ENCODE data around the gene CNOT4. TPM values are rescaled to one million over a fixed set of nuclear protein-coding genes. Genes with fewer than 3 reads are reported as not detected.

The CNOT4 gene
- total and polyA plus RNA-seq, 2 of the 4 experiments (the other 2 are of a cell fraction) = 7.0 to 8.1 TPM

DNA sequence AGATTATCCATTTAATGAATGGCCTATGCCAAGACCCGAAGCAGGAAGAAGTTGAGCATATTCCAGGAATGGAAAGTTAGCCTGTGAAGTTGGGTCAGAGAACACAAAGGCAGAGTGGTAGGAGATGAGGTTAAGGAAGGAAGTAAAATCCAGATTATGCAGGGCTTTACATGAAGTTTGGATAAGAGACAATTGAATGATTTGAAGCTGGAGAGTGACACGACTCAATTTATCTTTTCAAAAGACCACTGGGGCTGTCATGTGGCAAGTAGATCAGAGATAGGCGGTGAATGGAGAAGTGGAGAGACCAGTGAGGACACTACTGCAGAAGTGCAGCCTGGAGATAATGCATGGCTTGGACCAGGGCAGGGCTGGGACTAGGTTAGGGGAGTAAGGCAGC is 7.2 kb upstream of the CNOT4 start:
- no peaks in the 10 kb centered on the region for H3K36me3 ChIP-seq (ENCODE audit: control insufficient read depth, insufficient read depth, low read length)
- H3K18ac ChIP-seq (ENCODE audit: low read depth, low read length) = no peak overlapping the region
- peaks cover 2% of the 10 kb centered on the region; the same call in 1 of the 2 replicates for H3K27me3 ChIP-seq (ENCODE audit: control insufficient read depth, insufficient read depth, low read length)
- intact Hi-C loops (cut with micrococcal nuclease) (no loop called here), dilution Hi-C loops (cut with HindIII; ENCODE audit: low sequenced_read_pairs, unreplicated experiment) (no loop called here), in situ Hi-C loops (cut with MboI; ENCODE audit: low sequenced_read_pairs) (no loop called here)
- BruUV-seq (replicated peaks) = no TSS peak
- no peak overlapping the region for H3K56ac ChIP-seq (ENCODE audit: extremely low read depth, insufficient read depth, low read length)
- no peaks in the 10 kb centered on the region for H4K20me1 ChIP-seq (ENCODE audit: insufficient read depth, low read length)
- H3K4me2 ChIP-seq (ENCODE audit: low read depth, low read length) = no peak overlapping the region
- no peak overlapping the region for H2BK5ac ChIP-seq (ENCODE audit: low read depth, low read length, poor library complexity, severe bottlenecking)
- H3K9me1 ChIP-seq (ENCODE audit: insufficient read depth, low read length) = no peaks in the 10 kb centered on the region
- WGBS, 2 experiments (ENCODE audit: extremely low coverage in 2 of 2, insufficient read length in 1 of 2) = 57% methylated on average over 1 of the region's 3 CpGs; no CpG with 5 or more reads in 1 of the 2 experiments
- ATAC-seq (ENCODE audit: low read depth) = no peak
- H2BK15ac ChIP-seq (ENCODE audit: low read depth, low read length) = no peak overlapping the region
- H2BK20ac ChIP-seq (ENCODE audit: low read depth, low read length) = no peak overlapping the region
- CTCF ChIA-PET = no interaction called here
- H3K4me3 ChIP-seq (ENCODE audit: insufficient read depth, low read depth, low read length) = no peak overlapping the region
- DNase-seq = no peak
- no peak overlapping the region for H2BK120ac ChIP-seq (ENCODE audit: low read depth, low read length)
- no peak overlapping the region for H4K5ac ChIP-seq (ENCODE audit: low read depth, low read length)
- no peak overlapping the region for H3K9ac ChIP-seq (ENCODE audit: low read depth, low read length)
- H2AK9ac ChIP-seq (replicated peaks; ENCODE audit: low read depth, low read length, poor library complexity) = no peak overlapping the region
- H3K4ac ChIP-seq (ENCODE audit: low read depth, low read length) = no peak overlapping the region
- H2AK5ac ChIP-seq (ENCODE audit: low read depth, low read length) = no peak overlapping the region
- POLR2A ChIA-PET (ENCODE audit: unreplicated experiment) = no interaction called here
- no peak overlapping the region for H3K14ac ChIP-seq (replicated peaks; ENCODE audit: low read depth, low read length)
- no peak overlapping the region for H4K91ac ChIP-seq (ENCODE audit: insufficient read depth, low read depth, low read length)
- no peaks in the 10 kb centered on the region for H3K9me3 ChIP-seq (ENCODE audit: control insufficient read depth, insufficient read depth, low read length)
- TF ChIP-seq MAZ (IDR thresholded peaks at IDR 0.05; ENCODE audit: borderline replicate concordance, low read depth, low read length) (no peak), POLR2A (IDR thresholded peaks at IDR 0.05; ENCODE audit: low read depth, low read length) (no peak), CHD1 (IDR thresholded peaks at IDR 0.05; ENCODE audit: low read depth, low read length) (no peak), NFE2L2 (IDR thresholded peaks at IDR 0.05; ENCODE audit: low read depth, low read length) (no peak), SMC3 (IDR thresholded peaks at IDR 0.05; ENCODE audit: low read depth, low read length) (no peak), CEBPB (IDR thresholded peaks at IDR 0.05; ENCODE audit: low read depth, low read length) (no peak), RAD21 (IDR thresholded peaks at IDR 0.05; ENCODE audit: low read length) (no peak), FOS (IDR thresholded peaks at IDR 0.05; ENCODE audit: low read depth, low read length) (no peak), RCOR1 (IDR thresholded peaks at IDR 0.05; ENCODE audit: insufficient replicate concordance, low read length) (no peak), MXI1 (IDR thresholded peaks at IDR 0.05; ENCODE audit: borderline replicate concordance, low read depth, low read length) (no peak), RFX5 (IDR thresholded peaks at IDR 0.05; ENCODE audit: low read depth, low read length) (no peak), BHLHE40 (IDR thresholded peaks at IDR 0.05; ENCODE audit: low read depth, low read length) (no peak)
- TF ChIP-seq, protein P1, sequence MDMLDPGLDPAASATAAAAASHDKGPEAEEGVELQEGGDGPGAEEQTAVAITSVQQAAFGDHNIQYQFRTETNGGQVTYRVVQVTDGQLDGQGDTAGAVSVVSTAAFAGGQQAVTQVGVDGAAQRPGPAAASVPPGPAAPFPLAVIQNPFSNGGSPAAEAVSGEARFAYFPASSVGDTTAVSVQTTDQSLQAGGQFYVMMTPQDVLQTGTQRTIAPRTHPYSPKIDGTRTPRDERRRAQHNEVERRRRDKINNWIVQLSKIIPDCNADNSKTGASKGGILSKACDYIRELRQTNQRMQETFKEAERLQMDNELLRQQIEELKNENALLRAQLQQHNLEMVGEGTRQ (IDR thresholded peaks at IDR 0.05; ENCODE audit: low read depth, low read length) = no peak
- TF ChIP-seq, protein P2, sequence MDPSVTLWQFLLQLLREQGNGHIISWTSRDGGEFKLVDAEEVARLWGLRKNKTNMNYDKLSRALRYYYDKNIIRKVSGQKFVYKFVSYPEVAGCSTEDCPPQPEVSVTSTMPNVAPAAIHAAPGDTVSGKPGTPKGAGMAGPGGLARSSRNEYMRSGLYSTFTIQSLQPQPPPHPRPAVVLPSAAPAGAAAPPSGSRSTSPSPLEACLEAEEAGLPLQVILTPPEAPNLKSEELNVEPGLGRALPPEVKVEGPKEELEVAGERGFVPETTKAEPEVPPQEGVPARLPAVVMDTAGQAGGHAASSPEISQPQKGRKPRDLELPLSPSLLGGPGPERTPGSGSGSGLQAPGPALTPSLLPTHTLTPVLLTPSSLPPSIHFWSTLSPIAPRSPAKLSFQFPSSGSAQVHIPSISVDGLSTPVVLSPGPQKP (IDR thresholded peaks at IDR 0.05; ENCODE audit: borderline replicate concordance, low read depth, low read length) = no peak
- TF ChIP-seq, protein P3, sequence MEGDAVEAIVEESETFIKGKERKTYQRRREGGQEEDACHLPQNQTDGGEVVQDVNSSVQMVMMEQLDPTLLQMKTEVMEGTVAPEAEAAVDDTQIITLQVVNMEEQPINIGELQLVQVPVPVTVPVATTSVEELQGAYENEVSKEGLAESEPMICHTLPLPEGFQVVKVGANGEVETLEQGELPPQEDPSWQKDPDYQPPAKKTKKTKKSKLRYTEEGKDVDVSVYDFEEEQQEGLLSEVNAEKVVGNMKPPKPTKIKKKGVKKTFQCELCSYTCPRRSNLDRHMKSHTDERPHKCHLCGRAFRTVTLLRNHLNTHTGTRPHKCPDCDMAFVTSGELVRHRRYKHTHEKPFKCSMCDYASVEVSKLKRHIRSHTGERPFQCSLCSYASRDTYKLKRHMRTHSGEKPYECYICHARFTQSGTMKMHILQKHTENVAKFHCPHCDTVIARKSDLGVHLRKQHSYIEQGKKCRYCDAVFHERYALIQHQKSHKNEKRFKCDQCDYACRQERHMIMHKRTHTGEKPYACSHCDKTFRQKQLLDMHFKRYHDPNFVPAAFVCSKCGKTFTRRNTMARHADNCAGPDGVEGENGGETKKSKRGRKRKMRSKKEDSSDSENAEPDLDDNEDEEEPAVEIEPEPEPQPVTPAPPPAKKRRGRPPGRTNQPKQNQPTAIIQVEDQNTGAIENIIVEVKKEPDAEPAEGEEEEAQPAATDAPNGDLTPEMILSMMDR (conservative IDR thresholded peaks at IDR 0.05; ENCODE audit: low read depth, low read length) = no peak
- H3K23ac ChIP-seq (ENCODE audit: low read depth, low read length) = no peak overlapping the region
- H3K79me1 ChIP-seq (ENCODE audit: low read depth in 1 of 2, low read length in 2 of 2) = no peaks in the 10 kb centered on the region
- no peaks in the 10 kb centered on the region for H3K4me1 ChIP-seq (ENCODE audit: control insufficient read depth, insufficient read depth, low read length)
- no peak overlapping the region for H4K8ac ChIP-seq (ENCODE audit: low read depth in 2 of 2, low read length in 2 of 2)
- H3K27ac ChIP-seq (ENCODE audit: insufficient read depth, low read length) = no peak overlapping the region
- no peak overlapping the region for H2AFZ ChIP-seq (replicated peaks; ENCODE audit: low read length, poor library complexity)

Data from IMR-90 (cell line).